Measurements from ENCODE around the gene GANAB.

DNA sequence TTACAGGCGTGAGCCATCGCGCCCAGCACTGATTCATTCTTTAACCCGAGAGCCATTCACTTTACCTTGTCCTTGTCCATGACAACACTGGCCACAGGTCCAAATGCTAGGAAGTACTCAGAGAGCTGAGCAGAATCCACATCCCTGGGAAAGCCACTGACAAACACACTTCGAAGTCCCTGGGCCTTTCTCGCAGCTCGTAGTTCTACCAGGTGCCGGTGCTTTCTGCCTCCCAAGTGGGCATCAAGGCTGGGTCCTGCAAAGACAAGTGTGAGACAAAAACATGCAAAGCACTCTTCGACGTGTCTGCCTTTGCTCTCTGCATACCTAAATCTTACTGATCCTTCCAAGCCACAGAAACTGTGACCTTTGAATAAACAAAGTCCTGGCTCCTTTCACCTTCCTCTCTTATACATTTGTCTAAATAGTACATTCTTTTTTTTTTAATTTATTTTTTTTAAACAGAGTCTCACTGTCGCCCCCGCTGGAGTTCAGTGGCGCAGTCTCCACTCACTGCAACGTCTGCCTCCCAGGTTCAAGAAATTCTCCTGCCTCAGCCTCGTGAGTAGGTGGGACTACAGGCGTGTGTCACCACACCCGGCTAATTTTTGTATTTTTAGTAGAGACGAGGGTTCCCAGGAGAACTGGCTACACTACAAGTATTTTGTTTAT, 57.3 kb downstream of the GANAB start:
- TF ChIP-seq EZH2 (optimal IDR thresholded peaks at IDR 0.05; ENCODE audit: low read depth, low read length) (no peak), CTCF (IDR thresholded peaks at IDR 0.05; ENCODE audit: low read length) (no peak)
